ENCODE measurements around the gene LAMB1. TPM values are rescaled to one million over a fixed set of nuclear protein-coding genes. Genes with fewer than 3 reads are reported as not detected.

The LAMB1 gene
- total RNA-seq, 1 donor from 2014 or later: 245 TPM

DNA sequence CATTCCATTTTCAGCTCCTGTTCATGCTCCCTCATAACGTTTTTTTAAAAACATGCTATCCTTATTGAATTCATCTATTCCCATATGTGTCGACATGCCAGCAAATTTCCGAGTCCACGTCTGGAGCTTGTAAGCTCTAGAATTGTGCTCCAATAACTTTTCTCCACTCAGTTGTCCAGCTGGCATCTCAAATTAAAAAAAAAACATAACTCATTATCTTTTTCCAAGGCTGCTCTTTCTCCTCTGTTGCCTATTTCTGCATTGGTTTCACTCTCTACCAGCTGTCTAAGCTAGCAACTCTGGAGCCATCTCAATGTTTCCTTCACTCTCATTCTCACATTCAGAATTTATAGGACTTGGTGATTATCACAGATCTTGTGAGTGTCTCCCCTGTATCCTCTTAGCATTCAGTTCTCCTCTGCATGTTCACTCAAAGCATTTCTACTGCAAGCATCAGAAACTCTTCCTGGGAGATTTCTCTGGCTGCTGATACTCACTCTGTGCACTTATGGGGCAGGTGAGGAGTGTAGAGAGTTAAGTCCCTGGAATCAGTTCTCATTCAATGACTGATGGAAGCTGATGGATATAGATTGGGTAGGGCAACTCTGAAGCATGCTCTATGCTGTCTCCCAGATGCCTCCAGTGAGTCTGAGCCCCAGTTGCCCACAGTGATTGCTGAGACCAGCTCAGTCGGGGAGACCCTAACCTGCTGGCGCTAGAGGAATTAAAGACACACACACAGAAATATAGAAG lies 118.7 kb downstream of the LAMB1 start:
- no peak overlapping the region for H3K4me3 ChIP-seq (ENCODE audit: low read depth, low read length)
- no peaks in the 10 kb centered on the region for H3K36me3 ChIP-seq (ENCODE audit: control insufficient read depth, insufficient read depth, low read length)
- DNase-seq (ENCODE audit: low read depth): no peak
- peaks cover 4% of the 10 kb centered on the region for H3K27me3 ChIP-seq (ENCODE audit: control insufficient read depth, insufficient read depth, low read length)
- TF ChIP-seq, protein P1, sequence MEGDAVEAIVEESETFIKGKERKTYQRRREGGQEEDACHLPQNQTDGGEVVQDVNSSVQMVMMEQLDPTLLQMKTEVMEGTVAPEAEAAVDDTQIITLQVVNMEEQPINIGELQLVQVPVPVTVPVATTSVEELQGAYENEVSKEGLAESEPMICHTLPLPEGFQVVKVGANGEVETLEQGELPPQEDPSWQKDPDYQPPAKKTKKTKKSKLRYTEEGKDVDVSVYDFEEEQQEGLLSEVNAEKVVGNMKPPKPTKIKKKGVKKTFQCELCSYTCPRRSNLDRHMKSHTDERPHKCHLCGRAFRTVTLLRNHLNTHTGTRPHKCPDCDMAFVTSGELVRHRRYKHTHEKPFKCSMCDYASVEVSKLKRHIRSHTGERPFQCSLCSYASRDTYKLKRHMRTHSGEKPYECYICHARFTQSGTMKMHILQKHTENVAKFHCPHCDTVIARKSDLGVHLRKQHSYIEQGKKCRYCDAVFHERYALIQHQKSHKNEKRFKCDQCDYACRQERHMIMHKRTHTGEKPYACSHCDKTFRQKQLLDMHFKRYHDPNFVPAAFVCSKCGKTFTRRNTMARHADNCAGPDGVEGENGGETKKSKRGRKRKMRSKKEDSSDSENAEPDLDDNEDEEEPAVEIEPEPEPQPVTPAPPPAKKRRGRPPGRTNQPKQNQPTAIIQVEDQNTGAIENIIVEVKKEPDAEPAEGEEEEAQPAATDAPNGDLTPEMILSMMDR (IDR thresholded peaks at IDR 0.05; ENCODE audit: insufficient read depth, low read length, poor library complexity, severe bottlenecking): no peak

DNA sequence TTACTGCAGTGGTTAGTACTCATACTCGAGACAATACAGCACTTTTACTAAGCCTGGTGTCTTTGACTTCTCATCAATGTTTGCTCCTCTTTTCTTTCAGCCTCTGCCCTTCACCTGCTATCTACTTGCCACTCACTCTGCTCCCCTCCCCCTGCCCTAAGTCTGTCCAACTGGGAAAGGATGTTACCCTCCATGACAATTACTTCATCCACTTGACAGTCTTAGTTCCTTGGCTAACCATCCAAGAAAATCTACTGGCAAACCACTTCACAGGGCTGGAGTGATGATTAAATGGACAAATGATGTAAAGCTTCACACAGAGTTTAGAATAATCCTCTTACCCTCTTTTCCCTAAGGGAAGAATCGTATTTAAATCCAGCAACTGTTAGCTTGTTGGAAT lies 120.2 kb downstream of the LAMB1 start:
- Histone ChIP-seq H3K27me3 (ENCODE audit: control insufficient read depth, insufficient read depth, low read length) (peaks cover 4% of the 10 kb centered on the region), H3K36me3 (ENCODE audit: control insufficient read depth, insufficient read depth, low read length) (no peaks in the 10 kb centered on the region), H3K4me3 (ENCODE audit: low read depth, low read length) (no peak overlapping the region)
- TF ChIP-seq, protein P1 (IDR thresholded peaks at IDR 0.05; ENCODE audit: insufficient read depth, low read length, poor library complexity, severe bottlenecking): no peak
- no peak for DNase-seq (ENCODE audit: low read depth)

DNA sequence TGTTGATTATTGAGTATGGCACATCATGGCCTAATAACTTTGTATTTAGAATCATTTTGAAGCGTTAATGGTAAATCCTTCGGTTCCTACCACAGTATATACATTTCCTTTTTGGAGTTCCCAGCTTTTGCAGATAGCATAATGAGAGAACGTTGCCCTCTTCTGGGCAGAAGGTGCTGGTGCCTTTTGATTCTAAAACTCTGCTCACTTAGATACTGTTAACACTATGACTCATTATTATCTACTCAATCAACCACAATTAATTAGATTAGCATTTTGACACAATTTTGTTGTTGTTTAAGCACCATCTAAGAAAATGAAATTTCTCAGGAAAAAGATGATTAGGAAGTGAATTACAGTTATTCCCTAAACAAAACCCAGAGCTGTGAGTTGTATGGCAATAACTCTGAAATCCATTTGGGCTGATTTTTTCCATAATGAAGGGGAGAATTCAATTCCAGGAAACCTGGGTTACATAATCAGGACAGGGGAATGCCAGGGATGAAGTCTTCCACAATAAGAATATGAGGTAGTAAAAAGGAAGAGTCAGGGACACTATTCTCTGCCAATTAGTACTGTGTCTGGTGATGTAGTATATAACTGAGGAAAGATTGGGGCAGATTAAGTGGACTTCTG lies 123.4 kb downstream of the LAMB1 start:
- no peak for DNase-seq (ENCODE audit: low read depth)
- TF ChIP-seq, protein P1 (IDR thresholded peaks at IDR 0.05; ENCODE audit: insufficient read depth, low read length, poor library complexity, severe bottlenecking): peak; percentile 76
- Histone ChIP-seq H3K4me3 (ENCODE audit: low read depth, low read length) (no peak overlapping the region), H3K36me3 (ENCODE audit: control insufficient read depth, insufficient read depth, low read length) (no peaks in the 10 kb centered on the region), H3K27me3 (ENCODE audit: control insufficient read depth, insufficient read depth, low read length) (peaks cover 2% of the 10 kb centered on the region)

GRCh38 chr7:107878636-107879035 lies 124.3 kb downstream of the LAMB1 start:
- TF ChIP-seq, protein P1 (IDR thresholded peaks at IDR 0.05; ENCODE audit: insufficient read depth, low read length, poor library complexity, severe bottlenecking): no peak
- Histone ChIP-seq H3K36me3 (ENCODE audit: control insufficient read depth, insufficient read depth, low read length) (no peaks in the 10 kb centered on the region), H3K4me3 (ENCODE audit: low read depth, low read length) (no peak overlapping the region), H3K27me3 (ENCODE audit: control insufficient read depth, insufficient read depth, low read length) (peaks cover 2% of the 10 kb centered on the region)
- DNase-seq (ENCODE audit: low read depth): no peak

DNA sequence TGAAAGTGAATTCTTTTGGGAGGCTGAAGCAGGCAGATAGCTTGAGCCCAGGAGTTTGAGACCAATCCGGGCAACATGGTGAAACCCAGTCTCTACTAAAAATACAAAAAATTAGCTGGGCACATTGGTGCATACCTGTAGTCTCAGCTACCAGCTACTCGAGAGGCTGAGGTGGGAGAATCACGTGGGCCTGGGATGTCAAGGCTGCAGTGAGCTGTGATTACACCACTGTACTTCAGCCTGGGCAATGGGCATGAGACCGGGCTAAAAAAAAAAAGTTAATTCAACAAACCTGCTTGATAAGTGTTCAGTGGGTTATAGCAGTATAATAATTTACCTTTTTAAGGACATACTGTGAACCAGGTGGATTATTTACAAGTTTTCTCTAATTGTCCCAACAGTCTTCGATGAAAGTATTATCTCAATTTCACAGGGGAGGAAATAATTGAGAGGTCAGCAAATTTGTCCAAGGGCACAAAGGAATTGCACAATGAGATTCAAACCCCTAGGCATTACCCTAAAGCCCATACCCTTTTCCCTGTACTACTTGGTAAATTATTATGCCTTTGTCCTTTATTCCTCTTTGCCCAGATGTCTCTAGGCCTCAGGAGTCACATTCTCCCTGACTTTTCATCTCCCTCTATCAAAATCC lies 125.1 kb downstream of the LAMB1 start:
- Histone ChIP-seq H3K27me3 (ENCODE audit: control insufficient read depth, insufficient read depth, low read length) (peaks cover 2% of the 10 kb centered on the region), H3K4me3 (ENCODE audit: low read depth, low read length) (no peak overlapping the region), H3K36me3 (ENCODE audit: control insufficient read depth, insufficient read depth, low read length) (no peaks in the 10 kb centered on the region)
- no peak for DNase-seq (ENCODE audit: low read depth)
- TF ChIP-seq, protein P1 (IDR thresholded peaks at IDR 0.05; ENCODE audit: insufficient read depth, low read length, poor library complexity, severe bottlenecking): no peak
